ENCODE results near the gene ME3. TPM values are rescaled to one million over a fixed set of nuclear protein-coding genes. Genes with fewer than 3 reads are reported as not detected.

Gene ME3
- total and polyA plus RNA-seq, 2 donors (not counting 1 experiment from before 2014, with no cell fraction given), result 1.3 TPM; not detected in 1

DNA sequence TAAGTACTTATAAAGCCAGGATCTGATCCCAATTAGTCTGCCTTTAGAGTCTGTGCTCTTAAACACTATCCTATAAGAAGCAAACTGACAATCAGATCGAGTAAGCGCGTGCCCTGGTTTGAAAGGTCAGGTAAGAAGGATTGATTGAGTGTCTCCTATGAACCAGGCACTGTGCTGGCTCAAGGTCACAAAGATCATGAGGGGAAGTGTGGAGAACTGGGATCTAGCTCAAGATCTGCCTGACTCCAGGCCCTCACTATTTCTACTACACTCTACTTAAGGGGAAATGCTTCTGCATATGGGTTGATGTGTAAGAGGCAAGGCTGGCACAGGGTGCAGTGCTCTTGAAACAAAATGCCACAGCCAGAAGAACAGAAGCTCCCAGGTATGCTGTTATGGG, 77.0 kb downstream of the ME3 start:
- CTCF ChIA-PET, result interaction anchor here (0.9 kb wide), 1 partner anchor 11 kb away, joined by 3 read pairs; no protein-coding TSS in a partner anchor

GRCh38 chr11:86594746-86595145, 77.7 kb downstream of the ME3 start:
- TF ChIP-seq, protein P1, sequence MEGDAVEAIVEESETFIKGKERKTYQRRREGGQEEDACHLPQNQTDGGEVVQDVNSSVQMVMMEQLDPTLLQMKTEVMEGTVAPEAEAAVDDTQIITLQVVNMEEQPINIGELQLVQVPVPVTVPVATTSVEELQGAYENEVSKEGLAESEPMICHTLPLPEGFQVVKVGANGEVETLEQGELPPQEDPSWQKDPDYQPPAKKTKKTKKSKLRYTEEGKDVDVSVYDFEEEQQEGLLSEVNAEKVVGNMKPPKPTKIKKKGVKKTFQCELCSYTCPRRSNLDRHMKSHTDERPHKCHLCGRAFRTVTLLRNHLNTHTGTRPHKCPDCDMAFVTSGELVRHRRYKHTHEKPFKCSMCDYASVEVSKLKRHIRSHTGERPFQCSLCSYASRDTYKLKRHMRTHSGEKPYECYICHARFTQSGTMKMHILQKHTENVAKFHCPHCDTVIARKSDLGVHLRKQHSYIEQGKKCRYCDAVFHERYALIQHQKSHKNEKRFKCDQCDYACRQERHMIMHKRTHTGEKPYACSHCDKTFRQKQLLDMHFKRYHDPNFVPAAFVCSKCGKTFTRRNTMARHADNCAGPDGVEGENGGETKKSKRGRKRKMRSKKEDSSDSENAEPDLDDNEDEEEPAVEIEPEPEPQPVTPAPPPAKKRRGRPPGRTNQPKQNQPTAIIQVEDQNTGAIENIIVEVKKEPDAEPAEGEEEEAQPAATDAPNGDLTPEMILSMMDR (IDR thresholded peaks at IDR 0.05), result no peak
- TF ChIP-seq EZH2 (IDR thresholded peaks at IDR 0.05; ENCODE audit: borderline replicate concordance, insufficient read depth, low read depth, low read length, poor library complexity, severe bottlenecking), result no peak
- no peaks in the 10 kb centered on the region for H3K9me3 Mint-ChIP-seq (ENCODE audit: insufficient read depth)
- Histone ChIP-seq H2AFZ (ENCODE audit: insufficient read depth, low read depth, low read length, poor library complexity, severe bottlenecking) (no peak overlapping the region), H3K27me3 (replicated peaks in 1 of 4; ENCODE audit: control extremely low read depth in 1 of 4, control insufficient read depth in 3 of 4, insufficient read depth in 4 of 4, low read length in 3 of 4) (no peaks in the 10 kb centered on the region), H3K9me3 (ENCODE audit: control extremely low read depth in 1 of 3, control insufficient read depth in 2 of 3, insufficient read depth in 1 of 3, low read length in 2 of 3) (peaks cover 0 to 7% (median 0%) of the 10 kb centered on the region in 3 donors), H3K79me2 (ENCODE audit: control insufficient read depth, insufficient read depth, low read length) (no peaks in the 10 kb centered on the region), H4K20me1 (ENCODE audit: control insufficient read depth, insufficient read depth, low read length, poor library complexity, severe bottlenecking) (no peaks in the 10 kb centered on the region), H3K9ac (ENCODE audit: low read length) (no peak overlapping the region), H3K4me1 (ENCODE audit: control insufficient read depth in 2 of 2, insufficient read depth in 2 of 2, low read length in 2 of 2) (peaks cover 5 to 7% of the 10 kb centered on the region in 2 donors), H3K4me2 (replicated peaks; ENCODE audit: low read depth, low read length, poor library complexity, severe bottlenecking) (no peak overlapping the region), H3K4me3 (ENCODE audit: control extremely low read depth in 1 of 5, extremely low read depth in 1 of 5, insufficient read depth in 1 of 5, low read depth in 2 of 5, low read length in 4 of 5) (no peak overlapping the region), H3K36me3 (replicated peaks in 1 of 2; ENCODE audit: control extremely low read depth in 1 of 2, control insufficient read depth in 1 of 2, extremely low read depth in 1 of 2, insufficient read depth in 2 of 2, low read length in 1 of 2) (no peaks in the 10 kb centered on the region), H3K27ac (ENCODE audit: low read length in 2 of 2) (no peak overlapping the region)
- ChIA-PET POLR2A (no interaction called here), CTCF (interaction anchor here (0.9 kb wide), 1 partner anchor 12 kb away, joined by 3 read pairs; no protein-coding TSS in a partner anchor)
- peaks cover 12% of the 10 kb centered on the region for H3K4me1 Mint-ChIP-seq
- DNase-seq, result no peak
- H3K4me3 Mint-ChIP-seq, result no peak overlapping the region
- intact Hi-C loops (cut with micrococcal nuclease), result no loop called here
- H3K27me3 Mint-ChIP-seq, result no peaks in the 10 kb centered on the region
- no peak overlapping the region for H3K27ac Mint-ChIP-seq
- no peak for ATAC-seq (ENCODE audit: low read depth)

More for the DNA sequence above, 77.0 kb downstream of the ME3 start:
- H3K9me3 ChIP-seq (ENCODE audit: control extremely low read depth in 1 of 3, control insufficient read depth in 2 of 3, insufficient read depth in 1 of 3, low read length in 2 of 3), result peaks cover 0 to 7% (median 0%) of the 10 kb centered on the region in 3 donors
- Mint-ChIP-seq H3K27ac (no peak overlapping the region), H3K27me3 (no peaks in the 10 kb centered on the region), H3K9me3 (ENCODE audit: insufficient read depth) (no peaks in the 10 kb centered on the region), H3K4me3 (no peak overlapping the region), H3K4me1 (peaks cover 12% of the 10 kb centered on the region)
- no peaks in the 10 kb centered on the region for H4K20me1 ChIP-seq (ENCODE audit: control insufficient read depth, insufficient read depth, low read length, poor library complexity, severe bottlenecking)
- H3K4me1 ChIP-seq (ENCODE audit: control insufficient read depth in 2 of 2, insufficient read depth in 2 of 2, low read length in 2 of 2), result peaks cover 5 to 7% of the 10 kb centered on the region in 2 donors
- POLR2A ChIA-PET, result no interaction called here
- no peak overlapping the region for H3K27ac ChIP-seq (ENCODE audit: low read length in 2 of 2)
- H3K4me2 ChIP-seq (replicated peaks; ENCODE audit: low read depth, low read length, poor library complexity, severe bottlenecking), result no peak overlapping the region
- intact Hi-C loops (cut with micrococcal nuclease), result no loop called here
- no peaks in the 10 kb centered on the region for H3K36me3 ChIP-seq (replicated peaks in 1 of 2; ENCODE audit: control extremely low read depth in 1 of 2, control insufficient read depth in 1 of 2, extremely low read depth in 1 of 2, insufficient read depth in 2 of 2, low read length in 1 of 2)
- H2AFZ ChIP-seq (ENCODE audit: insufficient read depth, low read depth, low read length, poor library complexity, severe bottlenecking), result no peak overlapping the region
- H3K4me3 ChIP-seq (ENCODE audit: control extremely low read depth in 1 of 5, extremely low read depth in 1 of 5, insufficient read depth in 1 of 5, low read depth in 2 of 5, low read length in 4 of 5), result no peak overlapping the region
- DNase-seq, result no peak
- no peaks in the 10 kb centered on the region for H3K79me2 ChIP-seq (ENCODE audit: control insufficient read depth, insufficient read depth, low read length)
- no peak for TF ChIP-seq EZH2 (IDR thresholded peaks at IDR 0.05; ENCODE audit: borderline replicate concordance, insufficient read depth, low read depth, low read length, poor library complexity, severe bottlenecking)
- TF ChIP-seq, protein P1 (IDR thresholded peaks at IDR 0.05), result no peak
- no peaks in the 10 kb centered on the region for H3K27me3 ChIP-seq (replicated peaks in 1 of 4; ENCODE audit: control extremely low read depth in 1 of 4, control insufficient read depth in 3 of 4, insufficient read depth in 4 of 4, low read length in 3 of 4)
- no peak for ATAC-seq (ENCODE audit: low read depth)
- no peak overlapping the region for H3K9ac ChIP-seq (ENCODE audit: low read length)
- WGBS (ENCODE audit: insufficient coverage), result no CpG with 5 or more reads among the region's 3 CpGs
